RPMI7951 (cell line): ENCODE results near the gene TNFAIP6. TPM values are rescaled to one million over a fixed set of nuclear protein-coding genes. Genes with fewer than 3 reads are reported as not detected.

ENCODE experiments used
- DNase-seq: peaks from one replicate; pipeline ENCODE4 v3.0.0-alpha.2; 2012; ENCODE audit warnings: low read depth
- total RNA-seq: library from RNA; depleted of rRNA; stranded (reverse); fragments of >200 nt; shearing (Covaris generic); gene quantifications from 2 replicates; pipeline ENCODE4 v1.2.3, GENCODE V29; 2014

TNFAIP6 gene
- total RNA-seq, 1 experiment from 2014 or later = 8.8 TPM

GRCh38 chr2:151359768-151360461, 2.5 kb downstream of the TNFAIP6 start:
- DNase-seq = no peak

- DNase-seq = no peak
Observed at GRCh38 chr2:151361674-151362370, 4.4 kb downstream of the TNFAIP6 start.

DNA sequence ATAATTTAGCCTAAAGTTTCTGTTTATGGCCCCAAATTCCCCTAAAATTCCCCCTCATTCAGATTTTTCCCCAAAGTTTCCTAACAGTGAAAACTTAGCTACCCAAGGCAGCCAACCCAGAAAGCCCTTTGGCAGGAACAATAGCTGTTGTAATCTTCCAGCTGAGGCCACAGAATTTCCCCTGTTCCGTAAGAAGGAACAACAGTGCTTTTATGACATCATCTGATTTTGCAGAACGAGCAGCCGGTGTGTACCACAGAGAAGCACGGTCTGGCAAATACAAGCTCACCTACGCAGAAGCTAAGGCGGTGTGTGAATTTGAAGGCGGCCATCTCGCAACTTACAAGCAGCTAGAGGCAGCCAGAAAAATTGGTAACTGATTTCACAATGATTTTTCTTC, 6.3 kb downstream of the TNFAIP6 start:
- no peak for DNase-seq

DNA sequence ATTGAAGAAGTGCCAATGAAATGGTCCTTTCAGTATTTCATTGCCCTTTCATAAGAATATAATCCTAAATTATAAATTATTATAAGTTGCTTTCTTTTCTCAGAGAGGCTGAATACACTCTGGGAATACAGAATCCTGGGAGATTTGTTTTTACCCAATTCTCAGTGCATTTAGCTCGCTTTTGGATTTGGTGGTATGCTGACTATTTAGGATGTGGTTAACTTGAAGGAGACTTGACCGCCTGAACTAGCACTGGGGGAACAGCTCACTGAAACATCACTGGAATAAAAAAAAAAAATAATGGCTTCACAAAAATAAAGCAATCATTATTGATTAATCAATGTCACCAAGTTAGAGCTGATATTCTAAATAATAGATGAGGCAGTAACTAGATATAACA, 10.2 kb downstream of the TNFAIP6 start:
- peak; percentile 64 for DNase-seq

DNA sequence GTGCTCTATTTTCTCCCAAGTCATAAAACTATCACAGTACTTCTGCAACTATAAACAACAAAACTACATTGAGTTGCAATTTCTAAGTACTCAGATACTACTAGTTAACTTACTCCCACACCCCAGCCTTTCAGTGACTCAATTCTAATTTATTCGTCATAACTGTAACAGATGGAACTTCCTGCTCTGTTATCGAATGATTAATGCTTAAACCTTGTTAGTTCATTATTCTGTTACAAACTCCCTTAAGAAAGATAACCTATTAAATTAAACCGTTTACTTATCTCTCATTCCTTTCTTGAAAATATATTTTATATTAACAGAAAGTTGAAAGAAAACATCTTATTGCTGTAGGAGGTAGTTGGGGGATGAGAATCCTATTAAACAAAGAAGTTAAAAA, 17.0 kb downstream of the TNFAIP6 start:
- DNase-seq = peak; percentile 69

GRCh38 chr2:151379169-151379568, 21.8 kb downstream of the TNFAIP6 start:
- peak; percentile 15 for DNase-seq

DNA sequence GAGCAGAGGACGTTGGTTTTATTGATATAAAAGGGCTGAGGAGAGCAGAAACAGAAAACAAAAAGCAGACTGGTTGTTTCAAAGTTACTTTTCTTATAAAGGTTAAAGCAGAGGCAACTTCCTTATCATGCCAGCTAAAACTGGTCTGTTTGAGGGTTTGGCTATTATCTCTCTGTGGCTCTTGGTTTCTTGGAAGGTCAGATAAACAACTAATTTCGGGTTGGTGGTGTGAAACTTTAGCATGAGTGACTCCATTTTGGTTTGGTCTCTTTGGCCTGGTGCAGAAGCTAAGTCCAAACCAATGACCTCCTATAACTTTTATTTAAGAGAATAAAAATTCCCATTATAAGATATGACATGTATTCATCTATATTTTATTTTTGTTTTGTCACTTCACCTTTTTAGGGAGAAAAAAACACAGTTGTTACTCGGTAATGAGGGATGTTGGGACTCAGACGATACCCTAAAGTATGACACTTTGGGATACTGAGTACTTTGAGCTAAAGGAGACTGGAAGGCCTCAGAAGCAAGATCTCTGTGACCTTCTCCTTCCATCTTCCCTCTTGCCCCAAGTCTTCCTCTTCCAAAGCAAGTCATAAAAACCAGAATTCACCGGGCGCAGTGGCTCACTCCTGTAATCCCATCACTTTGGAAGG, 23.3 kb downstream of the TNFAIP6 start:
- DNase-seq = no peak

GRCh38 chr2:151381266-151381665, 23.9 kb downstream of the TNFAIP6 start:
- DNase-seq = no peak

- DNase-seq = no peak
Observed at GRCh38 chr2:151388011-151388410, 30.6 kb downstream of the TNFAIP6 start.

DNA sequence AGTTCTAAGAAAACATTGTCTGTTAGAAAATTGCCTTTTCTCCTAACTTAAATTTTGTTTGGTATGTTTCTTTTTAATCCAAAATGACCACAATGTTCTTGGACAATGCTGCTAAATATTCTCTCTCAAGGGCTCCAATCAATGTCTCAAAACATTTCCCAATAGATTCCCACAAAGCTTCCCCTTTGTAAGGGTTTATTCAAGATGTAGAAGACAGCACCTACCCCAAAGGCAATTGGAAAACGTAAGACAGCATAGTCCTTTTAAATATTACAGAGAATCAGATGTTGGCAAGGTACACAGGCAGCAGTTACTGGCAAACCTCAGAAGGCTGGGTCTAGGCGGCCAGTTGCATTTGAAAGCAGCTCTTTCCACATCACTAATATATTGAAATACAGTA, 34.0 kb downstream of the TNFAIP6 start:
- no peak for DNase-seq

DNA sequence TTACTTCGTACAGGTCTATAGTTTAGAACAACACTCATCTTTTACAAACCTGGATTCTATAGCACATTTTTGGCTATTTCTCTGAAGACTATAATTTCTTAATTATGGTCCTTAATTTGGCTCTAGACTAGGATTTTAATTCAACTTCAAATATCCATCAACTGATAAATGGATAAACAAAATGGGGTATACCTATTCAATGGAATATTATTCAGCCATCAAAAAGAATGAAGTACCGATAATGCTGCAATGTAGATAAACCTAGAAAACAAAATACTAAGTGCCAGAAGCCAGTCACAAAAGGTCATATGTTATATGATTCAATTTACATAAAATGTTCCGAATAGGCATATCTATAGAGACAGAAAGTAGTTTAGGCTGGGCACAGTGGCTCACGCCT, 37.1 kb downstream of the TNFAIP6 start:
- DNase-seq = no peak

GRCh38 chr2:151395509-151396374, 38.4 kb downstream of the TNFAIP6 start:
- no peak for DNase-seq

- no peak for DNase-seq
Observed at GRCh38 chr2:151399981-151400380, 42.6 kb downstream of the TNFAIP6 start.

- DNase-seq = no peak
Observed at GRCh38 chr2:151401149-151401548, 43.8 kb downstream of the TNFAIP6 start.

DNA sequence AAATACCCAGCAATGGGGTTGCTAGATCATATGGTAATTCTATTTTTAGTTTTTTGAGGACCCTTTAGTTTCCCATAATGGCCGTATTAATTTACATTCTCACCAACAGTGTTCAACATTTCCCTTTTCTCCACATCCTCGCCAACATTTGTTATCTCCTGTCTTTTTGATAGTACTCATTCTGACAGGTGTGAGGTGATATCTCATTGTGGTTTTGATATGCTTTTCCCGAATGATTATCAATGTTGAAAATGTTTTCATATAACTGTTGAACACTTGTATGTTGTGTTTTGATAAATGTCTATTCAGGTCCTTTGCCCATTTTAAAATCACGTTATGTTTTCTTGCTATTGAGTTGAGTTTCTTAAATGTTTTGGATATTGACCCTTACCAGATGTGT, 46.5 kb downstream of the TNFAIP6 start:
- no peak for DNase-seq

DNA sequence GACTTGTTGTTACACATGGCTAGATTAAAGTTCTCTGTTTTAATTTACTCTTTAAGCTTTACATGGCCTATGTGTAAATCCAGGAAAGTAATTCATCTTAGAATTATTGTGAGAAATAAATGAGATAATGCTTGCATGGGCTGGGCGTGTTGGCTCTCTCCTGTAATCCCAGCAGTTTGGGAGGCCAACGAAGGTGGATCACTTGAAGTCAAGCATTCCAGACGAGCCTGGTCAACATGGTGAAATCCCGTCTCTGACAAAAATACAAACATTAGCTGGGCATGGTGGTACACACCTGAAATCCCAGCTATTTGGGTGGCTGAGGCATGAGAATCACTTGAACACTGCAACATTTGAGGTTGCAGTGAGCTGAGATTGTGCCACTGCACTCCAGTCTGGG, 48.0 kb downstream of the TNFAIP6 start:
- no peak for DNase-seq

DNA sequence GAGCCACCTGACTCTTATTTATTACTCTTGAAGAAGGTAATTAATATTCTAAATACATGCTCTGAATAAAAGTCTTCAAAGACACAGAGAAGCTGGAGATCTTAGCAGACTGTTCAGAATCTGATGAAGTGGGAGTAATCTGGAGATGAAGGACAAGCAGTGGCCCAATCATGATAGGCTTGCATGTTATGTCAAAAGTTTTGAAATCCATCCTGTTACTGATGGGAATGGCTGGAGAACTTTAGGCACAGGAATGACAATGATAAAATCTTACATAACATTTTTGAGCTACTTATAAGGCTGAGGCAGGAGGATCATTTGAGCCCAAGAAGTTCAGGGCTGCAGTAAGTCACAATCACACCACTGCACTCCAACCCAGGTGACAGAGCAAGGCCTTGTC, 49.9 kb downstream of the TNFAIP6 start:
- DNase-seq = no peak

DNA sequence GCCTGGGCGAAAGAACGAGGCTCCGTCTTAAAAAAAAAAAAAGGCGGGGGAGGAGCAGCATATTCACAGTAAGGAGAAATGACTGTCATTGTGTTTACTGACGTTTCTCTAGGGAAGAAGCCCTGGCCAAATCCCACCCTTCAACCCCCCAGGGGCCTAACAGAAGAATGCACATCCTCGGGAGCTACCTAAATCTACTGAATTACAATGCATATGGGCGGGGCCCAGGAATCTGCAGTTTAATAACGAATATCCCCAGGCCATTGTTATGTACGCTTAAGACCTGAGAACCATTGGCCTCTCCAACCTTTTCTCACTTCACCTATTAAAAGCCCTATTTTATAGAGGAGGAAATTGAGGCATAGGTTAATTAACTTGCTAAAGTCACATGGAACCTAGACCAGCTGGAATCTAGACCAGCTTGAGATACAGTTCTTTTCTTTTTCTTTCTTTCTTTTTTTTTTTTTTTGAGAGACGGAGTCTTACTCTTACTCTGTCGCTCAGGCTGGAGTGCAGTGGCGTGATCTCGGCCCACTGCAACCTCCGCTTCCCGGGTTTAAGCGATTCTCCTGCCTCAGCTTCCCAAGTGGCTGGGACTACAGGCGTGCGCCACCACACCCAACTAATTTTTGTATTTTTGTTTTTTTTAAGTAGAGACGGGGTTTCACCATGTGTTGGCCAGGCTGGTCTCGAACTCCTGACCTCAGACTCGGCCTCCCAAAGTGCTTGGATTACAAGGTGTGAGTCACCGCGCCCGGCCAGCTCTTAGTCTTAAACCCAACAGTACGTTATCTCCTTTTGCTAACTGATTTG, 51.6 kb downstream of the TNFAIP6 start:
- no peak for DNase-seq

DNA sequence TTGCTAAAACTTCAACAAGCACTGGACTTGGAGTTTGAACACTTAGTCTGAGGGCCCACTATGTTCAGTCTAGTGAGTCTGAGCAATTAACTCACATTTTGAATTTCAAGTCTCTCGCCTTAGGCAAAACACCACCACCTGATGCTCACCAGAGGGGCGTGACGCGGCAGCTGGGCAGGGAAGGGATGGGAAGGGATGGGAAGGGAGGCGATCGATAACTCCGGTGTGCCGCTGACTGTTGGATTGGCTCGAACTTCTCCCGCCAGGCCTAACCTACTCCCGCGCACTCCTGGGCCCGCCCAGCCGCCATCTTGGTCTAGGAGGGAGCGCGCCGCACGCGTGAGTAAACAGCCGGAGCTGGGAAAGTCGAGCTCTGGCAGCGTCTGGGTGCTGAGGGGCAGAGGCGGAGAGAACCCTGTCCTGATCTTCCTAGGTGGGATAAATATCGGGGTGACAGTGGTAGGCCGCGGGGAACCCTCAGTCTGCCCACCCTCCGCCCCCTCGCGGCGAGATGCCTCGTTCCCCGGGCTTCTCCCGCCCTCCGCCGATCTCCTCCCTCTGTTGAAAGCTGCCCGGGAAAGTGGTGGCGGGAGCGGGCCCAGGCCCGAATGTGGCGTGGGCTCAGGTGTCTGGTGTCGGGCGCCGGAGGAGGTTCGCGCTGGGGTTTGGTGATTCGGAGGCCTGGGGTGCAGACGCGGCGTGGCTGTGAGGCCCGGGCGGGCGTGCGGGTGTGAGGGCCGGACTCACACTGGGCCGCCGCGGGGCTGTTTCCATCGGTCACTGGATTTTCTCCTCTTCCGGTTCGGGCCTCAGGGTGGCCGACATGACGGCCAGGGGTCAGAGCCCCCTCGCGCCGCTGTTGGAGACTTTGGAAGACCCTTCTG, 52.5 kb downstream of the TNFAIP6 start, which contains the start of gene RIF1:
TSS of gene RIF1 (plus strand) at position 302 of the 884 bp plus-strand sequence. CDS start at position 824, 522 bp downstream.
- DNase-seq = peak; percentile 96

DNA sequence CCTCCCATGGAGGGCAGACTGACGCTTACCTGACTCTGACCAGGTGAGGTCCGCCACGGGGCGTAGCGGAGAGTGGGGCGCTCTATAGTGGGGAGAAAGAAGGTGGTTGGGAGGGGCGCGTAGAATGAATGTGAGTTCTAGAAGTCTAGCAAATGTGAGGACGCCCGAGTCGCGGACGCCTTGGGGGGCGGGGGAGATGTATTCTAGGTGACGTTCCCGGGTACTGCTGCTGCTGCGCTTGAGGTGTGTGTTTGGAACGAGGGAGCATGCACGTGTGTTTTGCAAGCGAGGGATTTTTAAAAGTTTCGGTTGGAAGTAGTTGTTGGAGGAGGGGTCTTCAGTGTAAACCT, 53.1 kb downstream of the TNFAIP6 start:
- peak; percentile 19 for DNase-seq
